Liver (tissue), 9 donors: ENCODE measurements around the gene IGF2. TPM values are rescaled to one million over a fixed set of nuclear protein-coding genes. Genes with fewer than 3 reads are reported as not detected.
A peak's percentile ranks its signal among the peaks of the same experiment; 100 is the strongest.

Source experiments
- DNase-seq: peaks from one replicate; pipeline ENCODE4 v3.0.0-alpha.2; 2017; ENCODE audit warnings: low spot score
- H3K27ac ChIP-seq, 2 donors: one replicate each; pipeline ENCODE4 v1.7.0; 2013; ENCODE audit warnings: inconsistent platforms in 2 of 2, low read length in 2 of 2, control low read depth in 1 of 2, low read depth in 1 of 2, mild to moderate bottlenecking in 1 of 2
- H3K27me3 ChIP-seq, 4 donors: one replicate each; pipeline versions ENCODE4 v1.6.1 to v1.7.0; 2013; ENCODE audit warnings: low read length in 3 of 4, inconsistent platforms in 1 of 4, mild to moderate bottlenecking in 1 of 4, moderate library complexity in 1 of 4; ENCODE audit not compliant: control insufficient read depth in 4 of 4, insufficient read depth in 4 of 4
- H3K36me3 ChIP-seq, 4 donors: one replicate each; pipeline versions ENCODE4 v1.6.1 to v1.7.0; 2013; ENCODE audit warnings: low read length in 3 of 4, mild to moderate bottlenecking in 3 of 4, low read depth in 1 of 4, moderate library complexity in 1 of 4; ENCODE audit not compliant: control insufficient read depth in 4 of 4, insufficient read depth in 3 of 4
- H3K4me1 ChIP-seq, 4 donors: one replicate each; pipeline versions ENCODE4 v1.6.1 to v1.7.0; 2013; ENCODE audit warnings: low read length in 3 of 4, mild to moderate bottlenecking in 3 of 4, moderate library complexity in 1 of 4; ENCODE audit not compliant: control insufficient read depth in 4 of 4, insufficient read depth in 4 of 4
- H3K4me3 ChIP-seq, 3 donors: one replicate each; pipeline versions ENCODE4 v1.6.1 to v1.7.0; 2013; ENCODE audit warnings: low read length in 3 of 3, control low read depth in 1 of 3, low read depth in 1 of 3, mild to moderate bottlenecking in 1 of 3
- H3K9ac ChIP-seq, 2 donors: one replicate each; pipeline ENCODE4 v1.7.0; 2013; ENCODE audit warnings: low read length in 2 of 2, mild to moderate bottlenecking in 2 of 2, moderate library complexity in 2 of 2, control low read depth in 1 of 2, low read depth in 1 of 2
- H3K9me3 ChIP-seq, 4 donors: one replicate each; pipeline versions ENCODE4 v1.6.1 to v1.7.0; 2013; ENCODE audit warnings: low read length in 3 of 4; ENCODE audit not compliant: control insufficient read depth in 4 of 4
- EGR1 ChIP-seq, 2 donors: IDR thresholded peaks; 2 replicates each; pipeline ENCODE4 v1.6.1; 2016 to 2018; ENCODE audit warnings: antibody characterized with exemption in 2 of 2, low read depth in 2 of 2
- FOXA1 ChIP-seq: IDR thresholded peaks from 2 replicates; pipeline ENCODE4 v1.6.1; 2016; ENCODE audit warnings: antibody characterized with exemption
- FOXA2 ChIP-seq: IDR thresholded peaks from 2 replicates; pipeline ENCODE4 v1.6.1; 2016; ENCODE audit warnings: antibody characterized with exemption
- GABPA ChIP-seq, 2 donors: IDR thresholded peaks in 1 of 2; conservative IDR thresholded peaks in 1 of 2; 2 replicates each; pipeline ENCODE4 v1.6.1; 2016; ENCODE audit warnings: antibody characterized with exemption in 2 of 2, mild to moderate bottlenecking in 1 of 2, moderate library complexity in 1 of 2
- HNF4A ChIP-seq, 2 donors: conservative IDR thresholded peaks; 2 replicates each; pipeline ENCODE4 v1.6.1; 2016; ENCODE audit warnings: antibody characterized with exemption in 2 of 2, mild to moderate bottlenecking in 2 of 2
- HNF4G ChIP-seq: IDR thresholded peaks from 2 replicates; pipeline ENCODE4 v1.6.1; 2016; ENCODE audit warnings: antibody characterized with exemption
- JUND ChIP-seq, 2 donors: IDR thresholded peaks; 2 replicates each; pipeline ENCODE4 v1.6.1; 2016; ENCODE audit warnings: antibody characterized with exemption in 2 of 2
- NR2F2 ChIP-seq: IDR thresholded peaks from 2 replicates; pipeline ENCODE4 v1.6.1; 2016; ENCODE audit warnings: antibody characterized with exemption
- RAD21 ChIP-seq, 2 donors: IDR thresholded peaks; 2 replicates each; pipeline ENCODE4 v1.6.1; 2016; ENCODE audit warnings: antibody characterized with exemption in 2 of 2, mild to moderate bottlenecking in 2 of 2
- RXRA ChIP-seq, 2 donors: IDR thresholded peaks; 2 replicates each; pipeline ENCODE4 v1.6.1; 2017 to 2018; ENCODE audit warnings: antibody characterized with exemption in 2 of 2, mild to moderate bottlenecking in 1 of 2
- SP1 ChIP-seq: IDR thresholded peaks from 2 replicates; pipeline ENCODE4 v1.6.1; 2018; ENCODE audit warnings: antibody characterized with exemption, mild to moderate bottlenecking
- TAF1 ChIP-seq: conservative IDR thresholded peaks from 2 replicates; pipeline ENCODE4 v1.6.1; 2016; ENCODE audit warnings: antibody characterized with exemption, mild to moderate bottlenecking
- YY1 ChIP-seq: IDR thresholded peaks from 2 replicates; pipeline ENCODE4 v1.6.1; 2016; ENCODE audit warnings: antibody characterized with exemption, mild to moderate bottlenecking
- WGBS: extraction: QIAGEN DNeasy Blood & Tissue Kit; methylation state at CpG from one replicate; pipeline ENCODE4 v1.1.7; 2013; 5-methylcytosine and 5-hydroxymethylcytosine counted together
- polyA plus RNA-seq, 2 donors: library from polyadenylated mRNA; stranded (reverse) in 1 of 2; unstranded in 1 of 2; fragments of 200-250 nt in 1 of 2; fragments of >200 nt in 1 of 2; fragmentation: Nextera tagmentation in 1 of 2; extraction: Ambion mirVana in 1 of 2; gene quantifications; one replicate each; pipeline versions ENCODE4 v1.2.1 to v1.2.3, GENCODE V29; 2013 to 2015
- total RNA-seq, 2 donors: library from RNA; depleted of rRNA; stranded (reverse); fragments of >200 nt; gene quantifications; one replicate each; pipeline ENCODE4 v1.2.3, GENCODE V29; 2014
- TF ChIP-seq, protein P1 (sequence below): IDR thresholded peaks from 2 replicates; pipeline ENCODE4 v1.6.1; 2016; ENCODE audit warnings: antibody characterized with exemption
- TF ChIP-seq, protein P2 (sequence below): IDR thresholded peaks from 2 replicates; pipeline ENCODE4 v1.6.1; 2016; ENCODE audit warnings: antibody characterized with exemption, mild to moderate bottlenecking
- TF ChIP-seq, protein P3 (sequence below): IDR thresholded peaks from 2 replicates; pipeline ENCODE4 v1.6.1; 2016; ENCODE audit warnings: antibody characterized with exemption
- TF ChIP-seq, protein P4 (sequence below): fragments of 150-350 bp; IDR thresholded peaks from 2 replicates; pipeline ENCODE4 v1.5.1; 2017; ENCODE audit warnings: improper control_type of control experiment, low read depth, low read length; ENCODE audit not compliant: missing input control
- TF ChIP-seq, protein P5 (sequence below): IDR thresholded peaks from 2 replicates; pipeline ENCODE4 v1.6.1; 2016; ENCODE audit warnings: antibody characterized with exemption
- donor health status: healthy.
- donor health status: healthy.
- donor health status: healthy.
- donor health status: healthy.
- donor health status: healthy.

Gene IGF2
- total and polyA plus RNA-seq, 4 donors, result 70.5 to 1,440 (median 192) TPM

DNA sequence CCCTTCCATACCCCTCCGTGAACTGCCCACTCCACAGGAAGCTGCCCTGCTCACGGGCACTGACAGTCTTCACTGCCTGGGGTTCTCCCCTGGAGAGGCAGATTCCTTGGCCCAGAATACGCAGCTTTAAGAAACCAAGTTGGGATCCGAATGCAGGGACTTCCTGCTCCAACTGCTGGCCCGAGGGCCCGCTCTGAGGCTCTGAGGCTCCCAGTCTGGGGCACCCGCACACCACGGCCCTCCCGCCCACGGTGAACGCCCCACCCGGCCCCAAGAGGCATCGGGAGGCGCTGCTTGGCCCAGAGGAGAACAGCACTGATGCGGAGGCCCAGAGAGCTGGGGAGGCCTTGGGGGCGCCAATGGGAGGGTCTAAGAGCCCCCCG is 42.3 kb downstream of the IGF2 start:
- 78% methylated on average over 17 of the region's 17 CpGs for WGBS
- H3K4me1 ChIP-seq, result peaks cover 13 to 35% (median 27%) of the 10 kb centered on the region in 4 donors
- no peak overlapping the region for H3K9ac ChIP-seq
- no peak overlapping the region for H3K27ac ChIP-seq
- no peak overlapping the region for H3K4me3 ChIP-seq
- H3K27me3 ChIP-seq, result no peaks in the 10 kb centered on the region
- H3K9me3 ChIP-seq, result no peaks in the 10 kb centered on the region
- DNase-seq, result peak; percentile 69
- TF ChIP-seq TAF1 (no peak), NR2F2 (no peak), SP1 (no peak), EGR1 (IDR thresholded peaks at IDR 0.05; ENCODE audit: low read depth in 2 of 2) (no peak), RXRA (IDR thresholded peaks at IDR 0.05) (no peak), FOXA2 (no peak), HNF4A (conservative IDR thresholded peaks at IDR 0.05) (no peak), YY1 (no peak), FOXA1 (no peak), GABPA (IDR thresholded peaks at IDR 0.05 in 1 of 2, conservative IDR thresholded peaks at IDR 0.05 in 1 of 2) (no peak), HNF4G (no peak), JUND (IDR thresholded peaks at IDR 0.05) (no peak), RAD21 (IDR thresholded peaks at IDR 0.05) (no peak)
- TF ChIP-seq, protein P1, sequence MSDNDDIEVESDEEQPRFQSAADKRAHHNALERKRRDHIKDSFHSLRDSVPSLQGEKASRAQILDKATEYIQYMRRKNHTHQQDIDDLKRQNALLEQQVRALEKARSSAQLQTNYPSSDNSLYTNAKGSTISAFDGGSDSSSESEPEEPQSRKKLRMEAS, result no peak
- TF ChIP-seq, protein P2, sequence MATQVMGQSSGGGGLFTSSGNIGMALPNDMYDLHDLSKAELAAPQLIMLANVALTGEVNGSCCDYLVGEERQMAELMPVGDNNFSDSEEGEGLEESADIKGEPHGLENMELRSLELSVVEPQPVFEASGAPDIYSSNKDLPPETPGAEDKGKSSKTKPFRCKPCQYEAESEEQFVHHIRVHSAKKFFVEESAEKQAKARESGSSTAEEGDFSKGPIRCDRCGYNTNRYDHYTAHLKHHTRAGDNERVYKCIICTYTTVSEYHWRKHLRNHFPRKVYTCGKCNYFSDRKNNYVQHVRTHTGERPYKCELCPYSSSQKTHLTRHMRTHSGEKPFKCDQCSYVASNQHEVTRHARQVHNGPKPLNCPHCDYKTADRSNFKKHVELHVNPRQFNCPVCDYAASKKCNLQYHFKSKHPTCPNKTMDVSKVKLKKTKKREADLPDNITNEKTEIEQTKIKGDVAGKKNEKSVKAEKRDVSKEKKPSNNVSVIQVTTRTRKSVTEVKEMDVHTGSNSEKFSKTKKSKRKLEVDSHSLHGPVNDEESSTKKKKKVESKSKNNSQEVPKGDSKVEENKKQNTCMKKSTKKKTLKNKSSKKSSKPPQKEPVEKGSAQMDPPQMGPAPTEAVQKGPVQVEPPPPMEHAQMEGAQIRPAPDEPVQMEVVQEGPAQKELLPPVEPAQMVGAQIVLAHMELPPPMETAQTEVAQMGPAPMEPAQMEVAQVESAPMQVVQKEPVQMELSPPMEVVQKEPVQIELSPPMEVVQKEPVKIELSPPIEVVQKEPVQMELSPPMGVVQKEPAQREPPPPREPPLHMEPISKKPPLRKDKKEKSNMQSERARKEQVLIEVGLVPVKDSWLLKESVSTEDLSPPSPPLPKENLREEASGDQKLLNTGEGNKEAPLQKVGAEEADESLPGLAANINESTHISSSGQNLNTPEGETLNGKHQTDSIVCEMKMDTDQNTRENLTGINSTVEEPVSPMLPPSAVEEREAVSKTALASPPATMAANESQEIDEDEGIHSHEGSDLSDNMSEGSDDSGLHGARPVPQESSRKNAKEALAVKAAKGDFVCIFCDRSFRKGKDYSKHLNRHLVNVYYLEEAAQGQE, result no peak
- TF ChIP-seq, protein P3, sequence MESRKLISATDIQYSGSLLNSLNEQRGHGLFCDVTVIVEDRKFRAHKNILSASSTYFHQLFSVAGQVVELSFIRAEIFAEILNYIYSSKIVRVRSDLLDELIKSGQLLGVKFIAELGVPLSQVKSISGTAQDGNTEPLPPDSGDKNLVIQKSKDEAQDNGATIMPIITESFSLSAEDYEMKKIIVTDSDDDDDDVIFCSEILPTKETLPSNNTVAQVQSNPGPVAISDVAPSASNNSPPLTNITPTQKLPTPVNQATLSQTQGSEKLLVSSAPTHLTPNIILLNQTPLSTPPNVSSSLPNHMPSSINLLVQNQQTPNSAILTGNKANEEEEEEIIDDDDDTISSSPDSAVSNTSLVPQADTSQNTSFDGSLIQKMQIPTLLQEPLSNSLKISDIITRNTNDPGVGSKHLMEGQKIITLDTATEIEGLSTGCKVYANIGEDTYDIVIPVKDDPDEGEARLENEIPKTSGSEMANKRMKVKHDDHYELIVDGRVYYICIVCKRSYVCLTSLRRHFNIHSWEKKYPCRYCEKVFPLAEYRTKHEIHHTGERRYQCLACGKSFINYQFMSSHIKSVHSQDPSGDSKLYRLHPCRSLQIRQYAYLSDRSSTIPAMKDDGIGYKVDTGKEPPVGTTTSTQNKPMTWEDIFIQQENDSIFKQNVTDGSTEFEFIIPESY, result no peak
- TF ChIP-seq, protein P4, sequence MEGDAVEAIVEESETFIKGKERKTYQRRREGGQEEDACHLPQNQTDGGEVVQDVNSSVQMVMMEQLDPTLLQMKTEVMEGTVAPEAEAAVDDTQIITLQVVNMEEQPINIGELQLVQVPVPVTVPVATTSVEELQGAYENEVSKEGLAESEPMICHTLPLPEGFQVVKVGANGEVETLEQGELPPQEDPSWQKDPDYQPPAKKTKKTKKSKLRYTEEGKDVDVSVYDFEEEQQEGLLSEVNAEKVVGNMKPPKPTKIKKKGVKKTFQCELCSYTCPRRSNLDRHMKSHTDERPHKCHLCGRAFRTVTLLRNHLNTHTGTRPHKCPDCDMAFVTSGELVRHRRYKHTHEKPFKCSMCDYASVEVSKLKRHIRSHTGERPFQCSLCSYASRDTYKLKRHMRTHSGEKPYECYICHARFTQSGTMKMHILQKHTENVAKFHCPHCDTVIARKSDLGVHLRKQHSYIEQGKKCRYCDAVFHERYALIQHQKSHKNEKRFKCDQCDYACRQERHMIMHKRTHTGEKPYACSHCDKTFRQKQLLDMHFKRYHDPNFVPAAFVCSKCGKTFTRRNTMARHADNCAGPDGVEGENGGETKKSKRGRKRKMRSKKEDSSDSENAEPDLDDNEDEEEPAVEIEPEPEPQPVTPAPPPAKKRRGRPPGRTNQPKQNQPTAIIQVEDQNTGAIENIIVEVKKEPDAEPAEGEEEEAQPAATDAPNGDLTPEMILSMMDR, result no peak
- TF ChIP-seq, protein P5, sequence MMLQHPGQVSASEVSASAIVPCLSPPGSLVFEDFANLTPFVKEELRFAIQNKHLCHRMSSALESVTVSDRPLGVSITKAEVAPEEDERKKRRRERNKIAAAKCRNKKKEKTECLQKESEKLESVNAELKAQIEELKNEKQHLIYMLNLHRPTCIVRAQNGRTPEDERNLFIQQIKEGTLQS, result no peak
- no peaks in the 10 kb centered on the region for H3K36me3 ChIP-seq
